Measurements from ENCODE around the gene AP1M2.

- TF ChIP-seq CTCF (IDR thresholded peaks at IDR 0.05) = no peak
- TF ChIP-seq POLR2A (IDR thresholded peaks at IDR 0.05) = no peak
Measured at GRCh38 chr19:10634963-10635362, 47.9 kb upstream of the AP1M2 start.

All from prostate gland (tissue), 2 donors.